HG03432 (cell line): ENCODE measurements around the gene ATG2A.
A peak's percentile ranks its signal among the peaks of the same experiment; 100 is the strongest.

Experiments used
- ATAC-seq: cut with Tn5 transposase; IDR thresholded peaks from one replicate; pipeline ENCODE4 v1.9.1; 2021; ENCODE audit warnings: mild to moderate bottlenecking, moderate library complexity; ENCODE audit not compliant: unreplicated experiment

ATG2A gene

DNA sequence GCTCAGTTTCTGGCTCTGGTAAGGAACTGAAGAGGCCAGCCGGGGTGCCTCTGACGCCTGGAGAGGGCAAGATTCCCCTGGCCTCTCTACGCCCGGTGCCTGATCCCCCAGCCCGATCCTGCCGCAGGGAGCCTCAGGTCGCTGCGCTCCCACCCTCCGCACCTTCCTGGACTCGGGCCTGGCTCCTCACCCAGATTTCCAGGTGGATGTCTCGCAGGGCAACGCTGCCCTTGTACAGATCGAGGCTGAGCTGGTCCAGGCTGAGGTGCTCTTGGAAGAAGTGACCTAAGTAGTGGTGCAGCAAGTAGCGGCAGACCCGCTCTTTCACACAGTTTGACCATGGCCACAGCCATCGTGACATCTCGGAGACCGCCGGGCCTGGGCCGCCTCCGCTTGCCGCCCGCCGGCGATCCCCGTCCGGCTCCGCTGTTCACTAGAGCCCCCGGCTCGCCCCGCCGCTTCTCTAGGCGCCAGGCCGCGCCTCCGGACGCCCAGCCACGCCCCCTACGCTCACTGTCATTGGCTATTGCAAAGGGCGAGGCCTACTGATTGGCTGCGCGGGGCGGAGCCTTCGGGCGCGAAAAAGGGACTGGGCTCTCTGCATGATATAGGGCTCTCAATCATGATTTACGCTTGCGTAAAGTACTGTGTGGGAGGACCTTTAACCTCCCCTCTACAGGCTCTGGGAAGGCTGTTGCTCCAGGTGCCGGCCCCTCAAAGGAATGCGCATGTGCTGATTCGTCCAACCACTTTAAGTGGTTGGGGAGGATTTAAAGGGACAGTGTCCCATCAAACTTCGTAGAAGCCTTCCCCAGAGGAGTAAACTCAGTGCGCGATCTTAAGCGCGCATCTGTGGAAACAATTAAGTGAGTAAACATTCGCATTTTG, at the start of gene ATG2A:
Gene ATG2A, minus strand, starts transcription at position 435 of the 888 bp plus-strand sequence. Its CDS starts 74 bp downstream, at position 361.
- peak; percentile 92 for ATAC-seq

- no peak for ATAC-seq
Measured at GRCh38 chr11:64963072-64963631, 46.1 kb upstream of the ATG2A start.

GRCh38 chr11:64960719-64961118, 43.7 kb upstream of the ATG2A start:
- no peak for ATAC-seq

DNA sequence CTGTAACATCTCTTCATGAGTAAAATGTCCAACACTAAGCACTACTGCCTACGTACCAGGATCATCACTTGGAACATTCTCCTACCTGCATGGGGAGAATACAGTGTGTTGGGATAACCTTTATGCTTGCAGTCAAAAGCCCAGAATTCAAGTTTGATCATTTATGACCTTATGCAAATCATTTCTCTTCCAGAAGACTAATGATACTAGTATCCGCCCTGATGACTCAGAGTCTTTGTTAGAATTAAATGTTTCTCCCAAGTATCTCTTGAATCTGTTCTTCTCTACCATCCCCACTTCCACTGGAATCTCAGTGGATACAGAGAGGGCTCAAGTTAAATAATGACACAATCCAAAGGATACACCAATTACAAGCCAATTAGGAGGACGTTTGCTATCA, 42.5 kb upstream of the ATG2A start:
- ATAC-seq = no peak

DNA sequence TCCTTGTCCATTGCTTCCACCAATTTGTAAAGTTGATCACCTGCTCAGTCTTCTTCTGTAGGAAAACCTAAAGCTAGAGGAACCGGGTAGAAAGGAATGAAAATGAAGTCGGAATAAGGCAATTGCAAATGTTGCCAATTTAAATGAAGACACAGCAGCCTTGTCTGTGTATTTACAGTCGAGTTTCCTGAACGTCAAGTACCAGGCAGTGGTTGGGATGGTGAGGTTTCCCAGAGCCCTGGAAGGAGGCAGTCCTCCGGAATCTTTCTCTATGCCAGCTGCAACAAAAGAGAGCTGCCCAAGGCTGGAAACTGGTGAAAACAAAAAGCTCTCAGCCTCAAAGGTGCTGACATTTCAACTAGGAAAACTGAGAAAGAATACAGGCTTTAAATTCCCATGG, 37.2 kb upstream of the ATG2A start:
- ATAC-seq = no peak

GRCh38 chr11:64951529-64951928, 34.5 kb upstream of the ATG2A start:
- no peak for ATAC-seq

GRCh38 chr11:64947208-64947814, 30.3 kb upstream of the ATG2A start:
- ATAC-seq = no peak

- no peak for ATAC-seq
Measured at GRCh38 chr11:64936539-64936938, 19.5 kb upstream of the ATG2A start.

- no peak for ATAC-seq
Measured at GRCh38 chr11:64935359-64936081, 18.5 kb upstream of the ATG2A start, which contains the start of gene GPHA2. Gene GPHA2, minus strand, starts transcription at chr11:64935893. Its CDS starts 433 bp downstream, at chr11:64935460.

- ATAC-seq = no peak
Measured at GRCh38 chr11:64934682-64935358, 17.8 kb upstream of the ATG2A start.

GRCh38 chr11:64933935-64934681, 17.1 kb upstream of the ATG2A start:
- ATAC-seq = no peak

GRCh38 chr11:64933213-64933934, 16.4 kb upstream of the ATG2A start:
- ATAC-seq = no peak

DNA sequence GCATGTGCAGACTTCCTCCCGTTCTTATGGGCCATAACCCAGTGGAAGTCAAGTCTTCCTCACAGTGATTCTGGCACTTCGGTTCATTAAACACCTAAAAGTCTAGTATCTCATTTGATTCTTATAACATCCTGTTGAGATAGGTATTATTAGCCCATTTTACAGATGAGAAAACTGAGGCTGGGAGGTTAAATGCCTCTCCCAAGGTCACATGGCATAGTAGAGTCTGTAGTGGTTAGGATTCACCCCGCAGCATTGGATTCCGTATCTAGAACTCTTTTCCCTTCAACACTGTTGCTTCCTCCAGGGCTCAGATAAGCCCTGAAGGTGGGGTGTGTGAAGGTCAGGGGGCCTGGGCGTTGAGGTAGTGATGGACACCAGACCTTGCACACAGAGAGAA, 15.3 kb upstream of the ATG2A start:
- no peak for ATAC-seq

DNA sequence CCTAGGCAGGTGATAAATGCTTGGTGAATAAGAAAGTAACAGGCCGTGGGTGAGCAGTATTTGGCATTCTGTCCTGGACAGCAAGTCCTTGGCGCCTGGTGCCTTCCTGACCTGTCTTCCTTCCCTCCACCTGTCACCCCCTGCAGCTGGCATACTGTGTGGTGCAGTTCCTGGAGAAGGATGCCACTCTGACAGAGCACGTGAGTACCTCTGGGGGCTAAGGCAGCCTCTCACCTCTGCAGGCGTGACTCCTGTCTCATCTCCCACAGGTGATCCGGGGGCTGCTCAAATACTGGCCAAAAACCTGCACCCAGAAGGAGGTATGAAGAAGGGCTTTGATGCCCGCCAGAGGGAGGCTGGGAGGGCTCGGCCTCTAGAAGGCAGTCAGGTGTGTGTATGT, 14.3 kb upstream of the ATG2A start:
- ATAC-seq = no peak

DNA sequence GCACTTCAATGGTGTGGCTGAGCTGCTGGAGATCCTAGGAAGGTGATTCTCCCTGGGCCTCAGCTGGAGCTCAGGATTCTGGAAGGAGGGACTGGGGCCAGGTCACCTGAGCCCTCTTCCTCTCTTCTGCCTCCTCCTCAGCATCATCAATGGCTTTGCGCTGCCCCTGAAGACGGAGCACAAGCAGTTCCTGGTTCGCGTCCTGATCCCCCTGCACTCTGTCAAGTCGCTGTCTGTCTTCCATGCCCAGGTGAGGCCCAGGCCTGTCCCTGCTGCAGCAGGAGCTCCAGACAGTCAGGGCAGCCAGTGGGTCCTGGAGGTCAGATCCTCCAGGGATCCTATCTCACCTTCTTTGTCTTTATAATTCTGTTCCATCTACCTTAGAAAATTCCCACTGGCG, 13.3 kb upstream of the ATG2A start:
- no peak for ATAC-seq

- ATAC-seq = no peak
Measured at GRCh38 chr11:64929625-64930024, 12.6 kb upstream of the ATG2A start.

DNA sequence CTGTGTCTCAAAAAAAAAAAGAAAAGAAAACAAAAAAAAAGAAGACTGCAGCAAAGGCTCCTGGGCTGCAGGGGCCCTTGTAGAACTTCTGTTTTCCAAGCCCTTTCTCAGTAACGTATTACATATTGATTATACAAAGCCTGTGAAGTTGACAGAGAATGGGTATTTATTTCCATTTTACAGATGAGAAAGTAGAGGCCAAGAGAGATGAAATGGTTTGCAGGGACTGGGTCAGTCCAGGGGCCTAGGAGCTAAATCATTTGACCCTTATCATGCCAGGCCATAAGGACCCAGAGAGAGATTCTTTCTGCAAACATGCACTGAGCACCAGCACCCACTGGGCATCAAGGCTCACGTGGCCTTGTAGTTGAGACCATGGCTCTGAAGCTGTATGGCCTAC, 11.9 kb upstream of the ATG2A start:
- no peak for ATAC-seq

GRCh38 chr11:64926689-64927088, 9.7 kb upstream of the ATG2A start:
- ATAC-seq = no peak
